Endothelial cell of umbilical vein (primary cell): ENCODE measurements around the gene RANBP17. TPM values are rescaled to one million over a fixed set of nuclear protein-coding genes. Genes with fewer than 3 reads are reported as not detected.

ENCODE experiments used
- BruUV-seq: library from RNA; stranded (reverse); fragments of 400-500 nt; replicated peaks from 2 replicates; lab custom pipeline; 2021; lab: Mats Ljungman, UMichigan
- CTCF ChIA-PET: fragments of 300-600, 350-600 bp; sonication (Branson Sonifier 250); formaldehyde crosslinking; loops from one replicate; lab custom pipeline; 2021; ENCODE audit warnings: antibody characterized with exemption, inconsistent platforms; lab: Charles Lee
- POLR2A ChIA-PET: fragments of 300-600, 350-600 bp; sonication (Branson Sonifier 250); formaldehyde crosslinking; loops from one replicate; lab custom pipeline; 2021; ENCODE audit warnings: antibody characterized with exemption, inconsistent platforms; lab: Charles Lee
- DNase-seq: peaks from one replicate; pipeline ENCODE4 v3.0.0-alpha.2; 2011; ENCODE audit warnings: low read depth, low spot score
- FAIRE-seq: peaks from 2 replicates; lab custom pipeline; 2011; peaks lifted over from hg19 to GRCh38; lab: Jason Lieb, UNC
- H2AFZ ChIP-seq: 2 replicates; pipeline ENCODE4 v1.6.0; 2012; ENCODE audit warnings: low read depth, low read length, control low read depth, inconsistent platforms
- H3K27ac ChIP-seq: 2 replicates; pipeline ENCODE4 v1.5.1; 2011; ENCODE audit warnings: low read depth, mild to moderate bottlenecking, control low read depth, low read length, moderate library complexity; ENCODE audit not compliant: insufficient read depth
- H3K27me3 ChIP-seq, 2 experiments: 2 replicates each; pipeline versions ENCODE4 v1.6.0 to v1.6.1; 2011; ENCODE audit warnings: low read length in 2 of 2, mixed read lengths in 1 of 2; ENCODE audit not compliant: control insufficient read depth in 2 of 2, insufficient read depth in 2 of 2
- H3K36me3 ChIP-seq, 2 experiments: 2 replicates in 1 of 2; 3 replicates in 1 of 2; pipeline ENCODE4 v1.5.1; 2011; ENCODE audit warnings: low read length in 2 of 2, mild to moderate bottlenecking in 1 of 2, moderate library complexity in 1 of 2; ENCODE audit not compliant: control insufficient read depth in 2 of 2, insufficient read depth in 2 of 2; ENCODE audit errors: extremely low read depth in 1 of 2
- H3K4me1 ChIP-seq: 3 replicates; pipeline ENCODE4 v1.5.1; 2011; ENCODE audit warnings: mild to moderate bottlenecking, low read length; ENCODE audit not compliant: control insufficient read depth, insufficient read depth; ENCODE audit errors: extremely low read depth
- H3K4me2 ChIP-seq: 2 replicates; pipeline ENCODE4 v1.6.1; 2011; ENCODE audit warnings: low read length, control low read depth, mixed read lengths; ENCODE audit not compliant: insufficient read depth
- H3K4me3 ChIP-seq, 3 experiments: fragments of 200-600 bp in 1 of 3; sonication (generic), shearing (Covaris generic) in 1 of 3; replicated peaks in 1 of 3; 2 replicates each; pipeline ENCODE4 v1.5.1; 2011 to 2016; ENCODE audit warnings: control low read depth in 3 of 3, low read length in 3 of 3, mild to moderate bottlenecking in 2 of 3, inconsistent platforms in 1 of 3, low read depth in 1 of 3, moderate library complexity in 1 of 3; ENCODE audit not compliant: insufficient read depth in 1 of 3
- H3K79me2 ChIP-seq: 2 replicates; pipeline ENCODE4 v1.6.0; 2012; ENCODE audit warnings: low read length, inconsistent platforms; ENCODE audit not compliant: control insufficient read depth, insufficient read depth
- H3K9ac ChIP-seq: replicated peaks from 2 replicates; pipeline ENCODE3; 2011; ENCODE audit warnings: low read length, control low read depth; ENCODE audit not compliant: insufficient read depth; ENCODE audit errors: extremely low read depth
- H3K9me1 ChIP-seq: replicated peaks from 3 replicates; pipeline ENCODE4 v1.6.0; 2011; ENCODE audit warnings: mild to moderate bottlenecking, low read length; ENCODE audit not compliant: control insufficient read depth, insufficient read depth; ENCODE audit errors: extremely low read depth
- H3K9me3 ChIP-seq: replicated peaks from 2 replicates; pipeline ENCODE4 v1.5.1; 2012; ENCODE audit warnings: low read length, inconsistent platforms; ENCODE audit not compliant: control insufficient read depth, insufficient read depth
- H4K20me1 ChIP-seq: replicated peaks from 2 replicates; pipeline ENCODE3; 2011; ENCODE audit warnings: mild to moderate bottlenecking, low read length; ENCODE audit not compliant: control insufficient read depth, insufficient read depth; ENCODE audit errors: extremely low read depth
- EZH2 ChIP-seq: IDR thresholded peaks from 2 replicates; pipeline ENCODE4 v1.6.1; 2012; ENCODE audit warnings: borderline replicate concordance, low read depth, mild to moderate bottlenecking, moderate library complexity, low read length, inconsistent platforms; ENCODE audit not compliant: severe bottlenecking
- FOS ChIP-seq: IDR thresholded peaks from 2 replicates; pipeline ENCODE4 v1.6.1; 2011; ENCODE audit warnings: mild to moderate bottlenecking, low read length, moderate library complexity, borderline replicate concordance; ENCODE audit not compliant: insufficient read depth
- JUN ChIP-seq: IDR thresholded peaks from 2 replicates; pipeline ENCODE4 v1.6.1; 2011; ENCODE audit warnings: borderline replicate concordance, low read depth; ENCODE audit not compliant: insufficient read length, insufficient read depth
- POLR2A ChIP-seq: IDR thresholded peaks from 2 replicates; pipeline ENCODE4 v1.6.1; 2012; ENCODE audit warnings: low read depth, mild to moderate bottlenecking, control low read depth, low read length
- dilution Hi-C: fragments of 300-500 bp; cut with MboI; formaldehyde crosslinking; loops from one replicate; pipeline ENCODE4 v1.15.0; 2019; ENCODE audit warnings: low sequenced_read_pairs; ENCODE audit not compliant: extremely low pct_ligation_motif_present
- intact Hi-C: fragments of 100-400 bp; cut with micrococcal nuclease; formaldehyde crosslinking; loops from one replicate; pipeline ENCODE4 v1.10.0; 2022
- polyA plus RNA-seq, 4 experiments: library from polyadenylated mRNA; depleted of rRNA in 3 of 4; stranded (reverse) in 3 of 4; unstranded in 1 of 4; fragments of >200 nt; gene quantifications; 2 replicates each; pipeline versions ENCODE4 v1.2.1 to v1.2.3, GENCODE V29; 2011 to 2012; ENCODE audit warnings: missing spikeins in 1 of 4
- total RNA-seq: library from RNA; stranded (reverse); gene quantifications from 2 replicates; pipeline ENCODE4 v1.2.3, GENCODE V29; 2021
- TF ChIP-seq, protein P1 (sequence below), 2 donors: IDR thresholded peaks; 1 replicate in 1 of 2; 2 replicates in 1 of 2; pipeline ENCODE4 v1.5.1; 2011; ENCODE audit warnings: low read length in 2 of 2, mild to moderate bottlenecking in 2 of 2, moderate library complexity in 2 of 2, control low read depth in 1 of 2, inconsistent platforms in 1 of 2, low read depth in 1 of 2; ENCODE audit not compliant: insufficient read depth in 1 of 2; ENCODE audit errors: extremely low read depth in 1 of 2
- TF ChIP-seq, protein P2 (sequence below): IDR thresholded peaks from 2 replicates; pipeline ENCODE4 v1.6.1; 2011; ENCODE audit not compliant: insufficient read depth, insufficient read length

RANBP17 gene
- total and polyA plus RNA-seq, 2 donors (not counting 3 experiments of a cell fraction or from before 2014, with no cell fraction given), result 5.6 to 13.6 TPM

DNA sequence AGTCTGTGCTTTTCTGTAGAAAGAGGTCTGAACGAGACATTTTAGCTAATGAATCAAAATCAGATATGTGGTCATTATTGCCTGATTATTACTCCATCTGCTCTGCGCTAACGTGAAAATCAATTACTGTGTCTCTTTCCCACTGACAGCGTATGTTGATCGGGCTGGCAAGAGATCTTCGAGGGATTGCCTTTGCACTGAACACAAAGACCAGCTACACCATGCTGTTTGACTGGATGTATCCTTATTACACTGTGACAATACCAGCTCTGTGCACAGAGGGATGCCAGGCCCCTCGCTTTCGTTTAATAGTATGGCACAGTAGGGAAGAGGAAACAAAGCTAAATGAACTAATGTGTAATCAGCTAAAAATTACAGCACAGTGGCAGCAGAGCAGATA lies 343.6 kb downstream of the RANBP17 start:
- Histone ChIP-seq H3K4me2 (no peak overlapping the region), H2AFZ (no peak overlapping the region), H3K79me2 (no peaks in the 10 kb centered on the region), H3K4me1 (no peaks in the 10 kb centered on the region), H3K4me3 (no peak overlapping the region), H3K27me3 (no peaks in the 10 kb centered on the region), H3K9me3 (no peaks in the 10 kb centered on the region), H3K27ac (no peak overlapping the region), H4K20me1 (no peaks in the 10 kb centered on the region), H3K36me3 (no peaks in the 10 kb centered on the region), H3K9me1 (no peaks in the 10 kb centered on the region), H3K9ac (no peak overlapping the region)
- ChIA-PET POLR2A (no interaction called here), CTCF (interaction anchor here (0.6 to 8.3 kb wide), 6 partner anchors 9 to 602 kb away, joined by 3 to 301 read pairs (median 4); no protein-coding TSS in a partner anchor)
- dilution Hi-C loops (no loop called here), intact Hi-C loops (loop anchor here (10.0 kb wide), 1 partner anchor 401 kb away; no protein-coding TSS in a partner anchor)
- FAIRE-seq (no peak), DNase-seq (no peak)
- no TSS peak for BruUV-seq
- TF ChIP-seq, protein P1, sequence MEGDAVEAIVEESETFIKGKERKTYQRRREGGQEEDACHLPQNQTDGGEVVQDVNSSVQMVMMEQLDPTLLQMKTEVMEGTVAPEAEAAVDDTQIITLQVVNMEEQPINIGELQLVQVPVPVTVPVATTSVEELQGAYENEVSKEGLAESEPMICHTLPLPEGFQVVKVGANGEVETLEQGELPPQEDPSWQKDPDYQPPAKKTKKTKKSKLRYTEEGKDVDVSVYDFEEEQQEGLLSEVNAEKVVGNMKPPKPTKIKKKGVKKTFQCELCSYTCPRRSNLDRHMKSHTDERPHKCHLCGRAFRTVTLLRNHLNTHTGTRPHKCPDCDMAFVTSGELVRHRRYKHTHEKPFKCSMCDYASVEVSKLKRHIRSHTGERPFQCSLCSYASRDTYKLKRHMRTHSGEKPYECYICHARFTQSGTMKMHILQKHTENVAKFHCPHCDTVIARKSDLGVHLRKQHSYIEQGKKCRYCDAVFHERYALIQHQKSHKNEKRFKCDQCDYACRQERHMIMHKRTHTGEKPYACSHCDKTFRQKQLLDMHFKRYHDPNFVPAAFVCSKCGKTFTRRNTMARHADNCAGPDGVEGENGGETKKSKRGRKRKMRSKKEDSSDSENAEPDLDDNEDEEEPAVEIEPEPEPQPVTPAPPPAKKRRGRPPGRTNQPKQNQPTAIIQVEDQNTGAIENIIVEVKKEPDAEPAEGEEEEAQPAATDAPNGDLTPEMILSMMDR (IDR thresholded peaks at IDR 0.05; ENCODE audit: extremely low read depth in 1 of 2, insufficient read depth in 1 of 2, low read depth in 1 of 2, low read length in 2 of 2), result no peak
- no peak for TF ChIP-seq JUN
- no peak for TF ChIP-seq FOS
- TF ChIP-seq EZH2, result no peak
- TF ChIP-seq POLR2A, result no peak
- TF ChIP-seq, protein P2, sequence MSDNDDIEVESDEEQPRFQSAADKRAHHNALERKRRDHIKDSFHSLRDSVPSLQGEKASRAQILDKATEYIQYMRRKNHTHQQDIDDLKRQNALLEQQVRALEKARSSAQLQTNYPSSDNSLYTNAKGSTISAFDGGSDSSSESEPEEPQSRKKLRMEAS, result no peak
